Ishikawa (cell line): Measurements from ENCODE around the gene ADA.

Source experiments
- CREB1 ChIP-seq: IDR thresholded peaks from 2 replicates; pipeline ENCODE4 v1.6.1; 2012; ENCODE audit warnings: low read depth
- EGR1 ChIP-seq: IDR thresholded peaks from 2 replicates; pipeline ENCODE4 v1.6.1; 2012
- EP300 ChIP-seq: IDR thresholded peaks from 2 replicates; pipeline ENCODE4 v1.6.1; 2012; ENCODE audit warnings: borderline replicate concordance
- MAX ChIP-seq: IDR thresholded peaks from 2 replicates; pipeline ENCODE4 v1.6.1; 2012
- RAD21 ChIP-seq: IDR thresholded peaks from 2 replicates; pipeline ENCODE4 v1.6.1; 2012; ENCODE audit warnings: low read depth
- REST ChIP-seq: IDR thresholded peaks from 2 replicates; pipeline ENCODE4 v1.6.1; 2012; ENCODE audit warnings: low read depth, mild to moderate bottlenecking
- USF1 ChIP-seq: IDR thresholded peaks from 2 replicates; pipeline ENCODE4 v1.6.1; 2012
- YY1 ChIP-seq: IDR thresholded peaks from 2 replicates; pipeline ENCODE4 v1.6.1; 2012; ENCODE audit warnings: low read depth

- TF ChIP-seq USF1 (no peak), EP300 (no peak), YY1 (no peak), CREB1 (no peak), MAX (no peak), EGR1 (no peak), REST (no peak), RAD21 (no peak)
These were observed 70.0 kb downstream of the ADA start for GRCh38 chr20:44581515-44581914.
